Measurements from ENCODE around the gene UNC45B.

Gene UNC45B

DNA sequence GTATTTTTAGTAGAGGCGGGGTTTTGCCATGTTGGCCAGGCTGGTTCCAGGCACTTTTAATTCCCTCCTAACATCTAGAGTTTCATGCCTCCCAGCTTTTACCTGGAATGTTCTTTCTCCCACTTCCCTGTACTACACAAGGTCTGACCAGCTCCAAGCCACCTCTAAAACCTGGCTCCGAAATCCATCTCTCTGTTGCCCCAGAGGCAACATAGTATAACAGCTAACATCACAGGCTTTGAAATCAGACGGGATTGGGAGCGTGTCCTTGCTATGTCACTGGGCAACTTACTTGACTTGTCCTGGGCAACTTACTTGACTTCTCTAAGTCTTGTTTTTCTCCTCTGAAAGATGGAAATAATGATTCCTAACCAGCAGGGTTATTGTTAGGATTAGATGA, 15.1 kb downstream of the UNC45B start:
- TF ChIP-seq, protein P1, sequence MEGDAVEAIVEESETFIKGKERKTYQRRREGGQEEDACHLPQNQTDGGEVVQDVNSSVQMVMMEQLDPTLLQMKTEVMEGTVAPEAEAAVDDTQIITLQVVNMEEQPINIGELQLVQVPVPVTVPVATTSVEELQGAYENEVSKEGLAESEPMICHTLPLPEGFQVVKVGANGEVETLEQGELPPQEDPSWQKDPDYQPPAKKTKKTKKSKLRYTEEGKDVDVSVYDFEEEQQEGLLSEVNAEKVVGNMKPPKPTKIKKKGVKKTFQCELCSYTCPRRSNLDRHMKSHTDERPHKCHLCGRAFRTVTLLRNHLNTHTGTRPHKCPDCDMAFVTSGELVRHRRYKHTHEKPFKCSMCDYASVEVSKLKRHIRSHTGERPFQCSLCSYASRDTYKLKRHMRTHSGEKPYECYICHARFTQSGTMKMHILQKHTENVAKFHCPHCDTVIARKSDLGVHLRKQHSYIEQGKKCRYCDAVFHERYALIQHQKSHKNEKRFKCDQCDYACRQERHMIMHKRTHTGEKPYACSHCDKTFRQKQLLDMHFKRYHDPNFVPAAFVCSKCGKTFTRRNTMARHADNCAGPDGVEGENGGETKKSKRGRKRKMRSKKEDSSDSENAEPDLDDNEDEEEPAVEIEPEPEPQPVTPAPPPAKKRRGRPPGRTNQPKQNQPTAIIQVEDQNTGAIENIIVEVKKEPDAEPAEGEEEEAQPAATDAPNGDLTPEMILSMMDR (IDR thresholded peaks at IDR 0.05; ENCODE audit: low read depth, low read length, missing control alignments): no peak
- H3K4me3 ChIP-seq (replicated peaks; ENCODE audit: low read depth, low read length): no peak overlapping the region
- DNase-seq (ENCODE audit: extremely low read depth, low read depth): no peak

DNA sequence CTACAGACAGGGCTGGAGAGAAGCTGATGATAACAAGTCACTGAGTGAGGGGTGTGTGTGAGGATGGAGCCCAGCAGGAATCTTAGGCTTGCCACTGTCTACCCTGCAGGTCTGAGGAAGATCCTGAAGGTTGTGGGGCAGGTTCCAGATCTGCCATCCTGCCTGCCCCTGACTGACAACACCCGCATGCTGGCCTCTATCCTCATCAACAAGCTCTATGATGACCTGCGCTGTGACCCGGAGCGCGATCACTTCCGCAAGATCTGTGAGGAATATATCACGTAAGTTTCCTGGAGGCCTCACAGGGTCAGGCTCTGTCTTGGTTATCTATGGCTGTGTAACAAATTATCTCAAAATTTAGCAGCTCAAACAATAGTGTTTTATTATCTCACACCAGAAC, 16.3 kb downstream of the UNC45B start:
- H3K4me3 ChIP-seq (replicated peaks; ENCODE audit: low read depth, low read length): no peak overlapping the region
- no peak for DNase-seq (ENCODE audit: extremely low read depth, low read depth)
- TF ChIP-seq, protein P1 (IDR thresholded peaks at IDR 0.05; ENCODE audit: low read depth, low read length, missing control alignments): no peak

DNA sequence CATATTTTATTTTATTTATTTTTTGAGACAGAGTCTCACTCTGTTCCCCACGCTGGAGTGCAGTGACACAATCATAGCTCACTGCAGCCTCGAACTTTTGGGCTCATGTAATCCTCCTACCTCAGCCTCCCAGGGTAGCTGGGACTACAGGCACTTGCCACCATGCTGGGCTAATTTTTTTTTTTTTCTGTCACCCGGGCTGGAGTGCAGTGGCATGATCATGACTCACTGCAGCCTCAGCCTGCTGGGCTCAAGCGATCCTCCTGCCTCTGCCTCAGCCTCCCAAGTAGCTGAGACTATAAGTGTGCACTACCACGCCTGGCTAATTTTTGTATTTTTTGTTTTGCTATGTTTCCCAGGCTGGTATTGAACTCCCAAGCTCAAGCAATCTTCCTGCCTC, 17.1 kb downstream of the UNC45B start:
- TF ChIP-seq, protein P1 (IDR thresholded peaks at IDR 0.05; ENCODE audit: low read depth, low read length, missing control alignments): no peak
- no peak overlapping the region for H3K4me3 ChIP-seq (replicated peaks; ENCODE audit: low read depth, low read length)
- no peak for DNase-seq (ENCODE audit: extremely low read depth, low read depth)

DNA sequence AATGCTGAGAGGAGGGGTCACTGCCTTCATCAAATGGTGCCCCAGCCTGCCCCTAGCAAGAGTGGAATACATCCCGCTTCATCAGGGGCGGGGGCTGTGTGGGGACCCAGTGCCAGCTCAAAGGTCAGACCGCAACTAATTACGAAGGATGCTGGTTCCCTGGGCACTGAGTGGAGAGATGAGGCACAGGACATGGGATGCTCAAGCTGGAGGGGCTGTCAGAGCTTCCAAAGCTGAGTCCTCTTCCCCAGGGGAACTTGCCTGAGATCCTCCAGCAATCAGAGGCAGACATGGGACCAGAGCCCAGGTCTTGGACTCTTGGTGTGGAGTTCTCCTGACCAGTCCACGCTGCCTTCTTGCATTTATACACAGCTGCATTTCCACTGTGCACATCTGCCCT, 18.9 kb downstream of the UNC45B start:
- TF ChIP-seq, protein P1 (IDR thresholded peaks at IDR 0.05; ENCODE audit: low read depth, low read length, missing control alignments): no peak
- DNase-seq (ENCODE audit: extremely low read depth, low read depth): no peak
- H3K4me3 ChIP-seq (replicated peaks; ENCODE audit: low read depth, low read length): no peak overlapping the region

DNA sequence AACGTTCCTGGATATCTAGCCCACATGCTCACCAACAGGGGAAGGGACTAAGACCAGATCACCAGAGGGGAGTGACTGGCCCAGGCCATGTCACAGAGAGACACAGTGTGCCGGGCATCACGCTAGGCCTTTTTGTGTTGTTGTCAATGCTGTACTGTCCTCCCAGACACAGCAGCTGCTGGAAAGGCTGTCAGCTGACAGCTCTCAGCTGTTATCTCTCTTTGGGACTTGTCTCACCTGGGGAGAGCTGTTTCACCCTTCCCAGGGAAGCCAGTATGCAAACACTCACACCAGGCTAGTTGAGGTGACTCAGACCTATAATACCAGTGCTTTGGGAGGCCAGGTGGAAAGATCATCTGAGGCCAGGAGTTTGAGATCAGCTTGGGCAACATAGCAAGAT, 19.4 kb downstream of the UNC45B start:
- no peak overlapping the region for H3K4me3 ChIP-seq (replicated peaks; ENCODE audit: low read depth, low read length)
- DNase-seq (ENCODE audit: extremely low read depth, low read depth): no peak
- TF ChIP-seq, protein P1 (IDR thresholded peaks at IDR 0.05; ENCODE audit: low read depth, low read length, missing control alignments): no peak

DNA sequence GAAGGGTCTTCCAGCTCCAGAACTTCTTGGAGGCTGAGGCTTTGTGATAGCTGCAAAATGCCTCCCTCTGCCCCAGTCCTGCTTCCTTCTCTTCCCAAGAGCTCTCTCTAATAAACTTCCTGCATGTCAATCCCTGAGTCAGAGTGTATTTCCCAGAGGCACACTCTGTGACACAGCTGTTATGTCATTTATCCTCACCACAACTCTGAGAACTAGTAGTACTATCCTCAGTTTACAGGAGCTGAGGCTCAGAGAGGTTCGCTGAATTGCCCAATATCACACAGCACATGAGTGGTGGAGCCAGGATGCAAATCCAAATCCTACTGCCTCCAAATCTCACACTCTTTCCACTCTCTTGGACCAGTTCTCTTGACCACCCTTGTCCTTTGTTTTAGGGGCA, 20.0 kb downstream of the UNC45B start:
- no peak overlapping the region for H3K4me3 ChIP-seq (replicated peaks; ENCODE audit: low read depth, low read length)
- TF ChIP-seq, protein P1 (IDR thresholded peaks at IDR 0.05; ENCODE audit: low read depth, low read length, missing control alignments): no peak
- no peak for DNase-seq (ENCODE audit: extremely low read depth, low read depth)

DNA sequence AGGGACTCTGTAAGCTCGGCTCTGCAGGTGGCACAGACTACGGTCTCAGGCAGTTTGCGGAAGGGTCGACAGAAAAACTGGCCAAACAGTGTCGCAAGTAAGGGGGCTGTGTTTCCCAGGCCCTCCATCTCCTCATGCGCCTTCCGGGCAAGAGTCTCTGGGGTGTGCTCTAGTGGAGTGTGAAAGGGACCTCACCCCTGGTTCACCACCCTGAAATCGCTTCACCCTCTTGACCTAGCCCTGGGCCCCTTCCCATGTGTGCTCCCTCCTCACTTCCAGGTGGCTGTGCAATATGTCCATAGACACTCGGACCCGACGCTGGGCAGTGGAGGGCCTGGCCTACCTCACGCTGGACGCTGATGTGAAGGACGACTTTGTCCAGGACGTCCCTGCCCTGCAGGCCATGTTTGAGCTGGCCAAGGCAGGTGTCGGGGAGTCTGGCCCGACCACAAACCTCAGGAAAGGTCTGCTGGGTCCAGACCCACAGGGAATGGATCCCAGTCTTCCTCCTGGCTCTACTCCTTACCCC, 22.3 kb downstream of the UNC45B start:
- TF ChIP-seq, protein P1 (IDR thresholded peaks at IDR 0.05; ENCODE audit: low read depth, low read length, missing control alignments): no peak
- H3K4me3 ChIP-seq (replicated peaks; ENCODE audit: low read depth, low read length): no peak overlapping the region
- no peak for DNase-seq (ENCODE audit: extremely low read depth, low read depth)
